H1 (cell line): Measurements from ENCODE around the gene FRMD5.

ENCODE experiments used
- EGR1 ChIP-seq: IDR thresholded peaks from 2 replicates; pipeline ENCODE4 v1.6.1; 2011; ENCODE audit warnings: low read depth, low read length, borderline replicate concordance
- EZH2 ChIP-seq: fragments of 200-600 bp; sonication (generic); IDR thresholded peaks from 2 replicates; pipeline ENCODE4 v1.7.1; 2012; ENCODE audit warnings: low read depth, mild to moderate bottlenecking, moderate library complexity, low read length, inconsistent platforms; ENCODE audit not compliant: severe bottlenecking
- FOSL1 ChIP-seq: IDR thresholded peaks from 2 replicates; pipeline ENCODE4 v1.6.1; 2011; ENCODE audit warnings: mild to moderate bottlenecking, low read depth, low read length, moderate library complexity; ENCODE audit not compliant: insufficient read depth
- JUND ChIP-seq: IDR thresholded peaks from 2 replicates; pipeline ENCODE4 v1.6.1; 2011; ENCODE audit warnings: mild to moderate bottlenecking, improper control_type of control experiment, low read length
- POLR2A ChIP-seq, 2 experiments: IDR thresholded peaks; 1 replicate in 1 of 2; 2 replicates in 1 of 2; pipeline ENCODE4 v1.6.1; 2011; ENCODE audit warnings: low read depth in 2 of 2, low read length in 2 of 2, mild to moderate bottlenecking in 2 of 2; ENCODE audit errors: control extremely low read depth in 1 of 2
- TF ChIP-seq, protein P1 (sequence below), 3 experiments: IDR thresholded peaks; 1 replicate in 2 of 3; 2 replicates in 1 of 3; pipeline versions ENCODE4 v1.5.1 to v1.6.1; 2011; ENCODE audit warnings: low read length in 3 of 3, mild to moderate bottlenecking in 3 of 3, inconsistent platforms in 2 of 3, low read depth in 1 of 3, moderate library complexity in 1 of 3; ENCODE audit not compliant: insufficient read depth in 1 of 3; ENCODE audit errors: control extremely low read depth in 1 of 3
- TF ChIP-seq, protein P2 (sequence below): IDR thresholded peaks from 2 replicates; pipeline ENCODE4 v1.6.1; 2012; ENCODE audit warnings: low read length, inconsistent platforms

DNA sequence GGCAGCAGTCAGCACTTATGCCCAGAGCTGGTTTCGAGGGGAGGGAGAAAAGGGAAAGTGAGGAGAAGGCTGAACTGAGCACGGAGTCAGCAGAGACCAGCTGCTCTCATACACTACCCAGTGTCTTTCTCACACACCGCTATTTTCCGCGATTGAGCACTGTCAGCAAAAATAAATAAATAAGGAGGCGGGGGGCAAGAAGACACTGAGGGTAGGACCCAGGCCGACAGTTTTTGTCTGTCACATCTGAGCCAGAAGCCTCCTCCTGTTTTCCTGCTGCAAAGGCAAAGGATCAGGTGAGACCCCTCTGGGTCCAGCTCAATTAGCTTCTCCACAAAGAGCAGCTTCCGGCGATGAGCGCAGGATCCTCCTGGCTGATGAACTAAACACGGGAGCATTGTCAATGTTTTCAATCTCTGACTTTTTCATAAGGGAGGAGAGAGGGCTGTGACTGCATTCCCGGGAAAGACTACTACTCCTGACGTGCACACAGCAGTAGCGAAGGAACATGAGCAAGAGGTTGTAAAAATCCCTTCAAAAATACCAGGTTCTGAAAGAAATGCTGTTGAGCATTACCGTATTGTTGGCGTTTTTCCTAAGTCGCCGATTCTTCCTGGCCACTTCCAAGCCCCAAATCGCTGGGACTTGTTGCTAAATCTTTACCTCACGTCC, 1.3 kb downstream of the FRMD5 start:
- no peak for TF ChIP-seq EZH2
- TF ChIP-seq JUND = no peak
- TF ChIP-seq, protein P1, sequence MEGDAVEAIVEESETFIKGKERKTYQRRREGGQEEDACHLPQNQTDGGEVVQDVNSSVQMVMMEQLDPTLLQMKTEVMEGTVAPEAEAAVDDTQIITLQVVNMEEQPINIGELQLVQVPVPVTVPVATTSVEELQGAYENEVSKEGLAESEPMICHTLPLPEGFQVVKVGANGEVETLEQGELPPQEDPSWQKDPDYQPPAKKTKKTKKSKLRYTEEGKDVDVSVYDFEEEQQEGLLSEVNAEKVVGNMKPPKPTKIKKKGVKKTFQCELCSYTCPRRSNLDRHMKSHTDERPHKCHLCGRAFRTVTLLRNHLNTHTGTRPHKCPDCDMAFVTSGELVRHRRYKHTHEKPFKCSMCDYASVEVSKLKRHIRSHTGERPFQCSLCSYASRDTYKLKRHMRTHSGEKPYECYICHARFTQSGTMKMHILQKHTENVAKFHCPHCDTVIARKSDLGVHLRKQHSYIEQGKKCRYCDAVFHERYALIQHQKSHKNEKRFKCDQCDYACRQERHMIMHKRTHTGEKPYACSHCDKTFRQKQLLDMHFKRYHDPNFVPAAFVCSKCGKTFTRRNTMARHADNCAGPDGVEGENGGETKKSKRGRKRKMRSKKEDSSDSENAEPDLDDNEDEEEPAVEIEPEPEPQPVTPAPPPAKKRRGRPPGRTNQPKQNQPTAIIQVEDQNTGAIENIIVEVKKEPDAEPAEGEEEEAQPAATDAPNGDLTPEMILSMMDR (IDR thresholded peaks at IDR 0.05; ENCODE audit: control extremely low read depth in 1 of 3, insufficient read depth in 1 of 3, low read depth in 1 of 3, low read length in 3 of 3) = no peak
- TF ChIP-seq, protein P2, sequence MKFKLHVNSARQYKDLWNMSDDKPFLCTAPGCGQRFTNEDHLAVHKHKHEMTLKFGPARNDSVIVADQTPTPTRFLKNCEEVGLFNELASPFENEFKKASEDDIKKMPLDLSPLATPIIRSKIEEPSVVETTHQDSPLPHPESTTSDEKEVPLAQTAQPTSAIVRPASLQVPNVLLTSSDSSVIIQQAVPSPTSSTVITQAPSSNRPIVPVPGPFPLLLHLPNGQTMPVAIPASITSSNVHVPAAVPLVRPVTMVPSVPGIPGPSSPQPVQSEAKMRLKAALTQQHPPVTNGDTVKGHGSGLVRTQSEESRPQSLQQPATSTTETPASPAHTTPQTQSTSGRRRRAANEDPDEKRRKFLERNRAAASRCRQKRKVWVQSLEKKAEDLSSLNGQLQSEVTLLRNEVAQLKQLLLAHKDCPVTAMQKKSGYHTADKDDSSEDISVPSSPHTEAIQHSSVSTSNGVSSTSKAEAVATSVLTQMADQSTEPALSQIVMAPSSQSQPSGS = no peak
- no peak for TF ChIP-seq POLR2A (IDR thresholded peaks at IDR 0.05; ENCODE audit: control extremely low read depth in 1 of 2, low read depth in 2 of 2, low read length in 2 of 2)
- TF ChIP-seq EGR1 = no peak
- no peak for TF ChIP-seq FOSL1
